HG03378 (cell line): ENCODE data around the gene PLXNB1.

ENCODE experiments used
- ATAC-seq: cut with Tn5 transposase; IDR thresholded peaks from one replicate; pipeline ENCODE4 v1.9.1; 2021; ENCODE audit warnings: mild to moderate bottlenecking, moderate library complexity; ENCODE audit not compliant: unreplicated experiment

The PLXNB1 gene

DNA sequence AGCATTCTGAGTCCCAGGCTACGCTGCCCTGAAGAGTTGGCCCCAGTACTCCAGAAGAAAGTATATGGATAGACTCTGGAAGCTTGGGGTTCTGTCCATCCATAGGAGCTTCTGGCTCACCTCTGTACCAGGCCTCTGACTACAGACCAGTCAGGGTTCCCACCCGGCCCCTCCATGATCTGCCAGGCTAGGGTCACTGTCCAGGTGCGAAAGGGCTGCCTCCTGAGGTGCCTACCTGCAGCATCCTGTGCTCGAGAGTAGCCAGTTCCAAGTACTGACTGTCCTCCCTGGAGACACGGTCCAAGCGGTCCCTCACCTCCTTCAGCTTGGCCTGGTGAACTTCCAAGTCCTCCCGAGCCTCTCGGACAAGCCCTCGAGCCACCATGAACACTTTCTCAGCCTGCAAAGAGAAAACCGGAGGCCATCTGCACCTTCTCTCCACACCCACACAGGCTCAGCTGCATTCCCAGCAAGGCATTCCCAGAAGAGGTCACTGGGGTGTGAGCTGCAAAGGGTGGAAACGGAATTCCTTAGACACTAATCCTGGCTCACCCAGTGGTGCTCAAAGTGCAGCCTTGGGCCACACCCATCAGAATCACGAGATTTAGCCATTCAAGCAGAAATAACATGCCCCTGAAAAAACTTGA is 3.7 kb upstream of the PLXNB1 start:
- ATAC-seq: no peak

GRCh38 chr3:48432411-48433371 is 2.8 kb upstream of the PLXNB1 start:
- ATAC-seq: no peak

DNA sequence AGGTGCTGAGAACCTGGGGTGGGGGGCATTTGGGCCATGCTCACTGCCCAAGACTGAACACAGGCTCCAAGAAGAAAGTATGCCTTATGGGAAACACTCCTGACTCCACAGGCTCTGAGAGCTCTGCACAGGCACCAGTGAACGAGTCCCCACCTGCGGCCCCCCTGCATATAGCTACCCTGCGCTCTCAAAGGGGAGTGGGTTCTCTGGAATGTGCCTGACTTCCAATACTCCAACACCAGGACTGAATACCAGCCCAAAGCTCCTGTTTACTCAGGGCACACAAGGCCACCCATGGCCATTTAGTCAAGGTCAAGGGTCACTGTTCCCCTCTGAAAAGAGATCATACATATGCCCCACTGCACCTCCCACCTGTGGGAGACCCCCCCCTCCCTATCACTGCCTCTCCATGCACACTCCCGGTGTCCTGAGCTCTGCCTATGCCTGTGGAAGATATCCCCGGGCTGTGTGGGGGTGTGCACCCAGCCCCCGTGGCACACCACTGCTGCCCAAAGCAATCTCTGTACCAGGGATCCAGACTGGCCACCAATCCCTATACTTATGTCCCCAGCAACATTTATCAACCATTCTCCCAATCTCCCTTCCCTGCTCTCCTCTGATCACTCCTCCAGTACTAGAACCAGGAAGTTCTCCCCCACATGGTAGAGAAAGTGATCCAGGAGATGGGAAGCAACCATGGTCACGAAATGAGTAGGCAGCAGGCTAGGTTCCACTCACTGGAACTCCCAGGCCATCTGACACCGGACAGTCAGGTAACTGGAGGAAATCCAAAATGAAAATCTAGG is 1.5 kb upstream of the PLXNB1 start:
- ATAC-seq: no peak

GRCh38 chr3:48430708-48431101 is 819 bp upstream of the PLXNB1 start:
- no peak for ATAC-seq

DNA sequence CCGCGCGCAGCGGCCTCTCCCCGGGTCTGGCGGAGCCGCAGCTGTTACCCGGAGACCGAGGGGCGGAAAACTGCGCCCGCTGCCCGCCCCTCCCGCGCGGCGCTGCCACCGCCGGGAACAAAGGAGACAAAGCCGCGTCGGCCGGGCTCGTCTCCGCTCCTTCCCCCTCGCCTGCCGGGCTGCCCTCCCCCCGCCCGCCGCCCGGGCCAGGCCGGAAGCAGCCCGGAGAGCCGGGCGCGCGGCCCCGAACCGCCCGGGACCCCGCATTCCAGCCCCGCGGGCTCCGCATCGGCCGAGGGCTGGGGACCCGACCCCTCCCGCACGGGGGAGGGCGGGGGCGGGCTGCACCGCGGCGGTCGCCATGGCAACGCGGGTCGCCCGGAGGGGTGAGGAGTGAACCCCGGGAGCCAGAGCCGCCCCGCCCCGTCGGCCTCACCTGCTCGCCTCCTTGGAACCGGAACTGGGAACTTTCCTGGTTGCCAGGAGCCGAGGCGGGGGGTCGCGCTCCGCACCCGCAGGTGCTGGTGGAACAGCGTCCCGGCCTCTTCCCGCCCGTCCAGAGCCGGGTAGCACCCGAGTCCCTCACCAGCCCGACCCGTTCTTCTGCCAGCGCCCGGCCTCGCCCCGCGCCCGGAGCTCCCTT is 448 bp downstream of the PLXNB1 start:
- ATAC-seq: no peak

DNA sequence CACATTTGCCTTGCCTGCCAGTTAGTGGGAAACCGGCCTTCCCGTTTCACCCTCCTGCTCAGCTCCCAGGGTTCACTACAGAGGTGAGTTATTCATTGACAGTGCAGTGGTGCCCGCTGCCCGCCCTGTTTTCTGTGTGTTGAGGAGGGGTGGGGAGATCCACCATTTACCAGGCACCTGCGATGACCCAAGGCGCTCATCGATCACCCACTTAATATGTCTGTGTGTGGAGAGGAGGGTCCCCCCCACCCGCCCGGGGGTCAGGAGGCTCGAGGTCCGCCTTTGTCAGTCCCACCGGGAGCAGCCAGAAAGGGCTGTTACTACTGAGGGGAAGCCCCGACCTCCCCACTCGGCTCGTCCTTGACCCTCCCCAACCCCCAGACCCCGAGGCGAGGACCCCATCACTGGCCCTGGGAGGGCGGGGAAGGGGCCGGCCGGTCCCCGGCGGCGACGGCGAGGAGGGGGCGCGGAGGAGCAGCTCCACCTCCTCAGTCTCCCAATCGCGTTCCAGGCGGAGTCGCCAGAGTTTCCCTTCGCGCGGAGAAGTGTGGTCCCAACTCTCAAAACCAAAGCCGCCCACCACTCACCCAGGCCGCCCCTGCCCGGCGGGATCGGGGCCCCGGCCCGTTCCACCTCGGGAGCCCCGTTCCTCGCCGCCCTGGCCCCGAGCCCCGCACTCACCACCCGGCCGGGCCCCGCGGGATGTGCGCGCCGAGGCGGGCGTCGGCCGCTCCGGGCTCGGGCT is 1.1 kb downstream of the PLXNB1 start:
- no peak for ATAC-seq

- no peak for ATAC-seq
Measured at GRCh38 chr3:48428088-48428571, 1.8 kb downstream of the PLXNB1 start.

DNA sequence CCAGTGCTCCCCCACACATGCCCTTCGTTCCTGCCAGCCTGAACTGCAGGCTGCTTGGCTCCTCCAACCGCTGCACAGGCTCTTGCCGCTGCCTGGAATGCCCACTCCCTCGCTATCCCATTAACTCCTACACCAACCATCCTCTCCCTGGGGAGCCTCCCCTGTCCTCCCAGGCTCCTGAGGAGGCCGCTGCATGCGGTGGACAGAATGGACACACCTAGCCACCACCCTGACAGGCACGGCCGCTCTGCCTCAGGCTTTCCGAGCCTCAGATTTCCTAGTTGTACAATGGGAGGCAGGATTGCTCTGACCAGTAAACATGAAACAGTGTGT is 2.3 kb downstream of the PLXNB1 start:
- ATAC-seq: no peak

DNA sequence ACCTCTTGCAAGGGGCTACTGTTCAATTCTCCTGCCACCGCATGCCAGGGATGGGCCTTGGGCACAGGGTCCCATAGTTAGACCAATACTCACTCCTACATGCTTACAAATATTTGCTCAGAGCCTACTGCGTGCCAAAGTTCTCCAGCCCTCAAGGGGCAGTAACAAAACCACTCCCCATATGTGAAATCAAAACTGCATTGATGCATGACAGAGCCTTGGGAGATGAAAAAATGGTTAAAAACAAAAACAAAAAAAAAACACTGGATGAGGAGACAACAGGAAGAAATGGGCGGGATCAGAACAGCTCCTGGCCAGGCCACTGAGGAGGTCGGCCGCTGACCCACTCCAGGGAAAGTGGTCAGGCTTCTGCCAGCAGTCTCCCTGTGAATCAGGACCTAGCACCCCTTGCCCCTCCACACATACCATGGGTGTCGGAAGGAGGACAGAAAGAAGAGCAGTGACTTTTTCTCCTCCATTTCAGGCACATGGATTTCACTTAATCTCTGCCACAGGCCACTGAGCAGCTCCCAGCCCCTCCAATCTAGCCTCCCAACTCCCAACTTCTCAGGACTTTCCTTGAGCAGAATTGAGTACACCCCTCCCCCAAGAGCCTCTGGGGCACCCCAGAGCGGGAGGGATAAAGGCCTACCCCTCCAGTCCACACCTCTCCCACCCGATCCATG is 2.8 kb downstream of the PLXNB1 start:
- no peak for ATAC-seq

DNA sequence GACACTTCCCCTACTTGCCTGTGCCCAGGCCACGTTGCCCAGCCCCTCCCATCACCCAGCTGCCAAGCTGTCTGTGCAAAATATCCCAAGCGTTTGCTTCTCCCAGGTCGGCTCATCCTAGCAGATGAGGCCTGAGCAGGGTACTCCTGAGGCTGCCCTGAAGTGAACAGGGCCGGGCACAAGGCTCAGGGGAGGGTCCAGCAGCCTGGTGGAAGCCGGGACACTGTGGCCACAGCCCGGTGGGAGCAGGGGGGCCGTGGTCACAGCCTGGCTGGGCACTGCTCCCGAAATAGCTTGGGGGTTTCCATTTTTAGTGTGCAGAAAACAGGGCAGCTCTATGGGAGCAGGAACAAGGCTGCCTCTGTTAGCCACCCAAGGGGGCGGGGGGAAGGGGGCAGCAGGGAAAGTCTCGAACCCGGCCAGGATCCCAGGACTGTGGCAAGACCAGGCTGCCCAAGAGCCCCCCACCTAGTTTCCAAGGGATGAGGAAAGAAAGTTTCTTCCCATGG is 3.4 kb downstream of the PLXNB1 start:
- ATAC-seq: no peak

DNA sequence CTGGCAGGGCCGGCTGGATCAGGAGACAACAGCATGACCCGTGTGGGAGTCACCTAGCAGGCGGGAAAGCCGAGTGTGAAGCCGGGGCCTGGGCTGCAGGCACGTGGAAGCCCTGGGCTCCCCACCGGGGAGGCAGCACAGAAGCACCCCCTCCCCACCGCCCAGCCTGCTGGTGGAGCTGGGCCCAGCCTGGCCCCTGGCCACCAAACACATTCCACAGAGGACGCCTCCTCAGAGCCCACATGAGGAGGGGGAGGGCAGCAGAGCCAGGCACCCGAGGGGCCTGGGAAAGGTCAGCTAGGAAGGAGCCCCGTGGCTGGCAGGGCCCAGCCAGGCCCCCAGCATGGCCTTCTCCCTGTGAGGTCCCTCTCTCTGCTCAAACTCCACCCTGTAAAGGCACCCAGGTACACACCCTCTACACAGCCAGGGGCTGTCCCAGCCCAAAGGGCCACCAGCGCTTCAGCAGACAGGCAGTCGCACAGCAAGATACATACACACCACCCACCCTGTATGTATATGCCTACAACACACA is 4.5 kb downstream of the PLXNB1 start:
- ATAC-seq: no peak

DNA sequence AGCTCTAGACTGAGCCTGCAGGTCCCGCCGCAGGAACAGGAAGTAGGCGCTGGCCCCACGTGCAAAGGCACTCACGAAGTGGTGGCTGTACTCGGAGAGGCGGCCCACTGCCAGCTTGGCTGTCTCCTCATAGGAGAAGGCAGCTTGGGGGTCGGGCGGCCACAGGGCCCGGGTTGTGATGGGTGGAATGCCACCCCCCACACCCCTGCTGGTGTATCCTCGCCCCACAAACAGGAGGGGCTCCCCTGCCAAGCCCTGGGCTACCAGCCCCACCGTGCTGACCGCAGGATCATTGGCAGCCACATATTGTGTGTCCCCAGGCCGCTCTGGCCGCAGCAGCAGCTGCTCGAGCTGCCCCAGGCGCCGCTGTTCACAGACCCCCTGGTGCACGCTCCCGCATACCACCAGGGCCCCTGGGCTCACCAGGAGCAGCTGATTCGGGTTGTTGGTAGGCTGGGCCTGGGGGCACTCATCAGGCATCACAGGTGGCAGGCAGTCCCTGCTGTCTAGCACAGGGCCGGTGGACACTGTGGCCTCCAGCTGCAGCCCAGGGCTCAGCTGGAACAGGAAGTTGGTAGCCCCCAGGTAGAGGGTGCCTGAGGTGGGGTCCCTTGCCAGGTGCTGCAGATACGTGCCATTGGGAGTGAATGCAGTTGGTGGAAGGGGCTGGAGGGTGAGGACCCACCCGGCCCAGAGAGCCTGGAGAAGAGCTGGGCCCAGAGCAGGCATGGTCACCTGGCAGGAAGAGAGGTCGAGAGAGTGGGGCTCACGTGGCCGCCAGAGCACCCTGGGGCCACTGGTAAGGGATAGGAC is 5.8 kb downstream of the PLXNB1 start:
- no peak for ATAC-seq

- no peak for ATAC-seq
Measured at GRCh38 chr3:48423241-48423882, 6.5 kb downstream of the PLXNB1 start.

DNA sequence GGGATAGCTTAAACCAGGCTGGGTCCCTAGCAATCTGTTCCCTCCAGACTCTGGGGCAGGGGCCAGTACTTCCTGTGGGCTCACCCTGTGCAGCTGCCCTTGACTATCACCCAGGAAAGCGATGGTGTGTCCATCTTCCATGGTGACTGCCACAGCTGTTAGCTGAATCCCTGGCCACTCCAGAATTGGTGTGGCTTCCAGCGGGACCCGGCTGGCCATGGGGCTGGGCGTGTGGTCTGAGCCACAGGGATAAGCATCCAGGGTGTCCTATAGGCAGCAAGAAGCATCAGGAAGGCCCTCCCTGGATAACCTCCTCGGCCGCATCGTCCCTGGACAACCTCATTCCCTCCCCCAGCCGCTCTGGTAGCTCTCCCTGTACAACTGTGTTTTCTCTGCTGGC is 7.2 kb downstream of the PLXNB1 start:
- ATAC-seq: no peak

DNA sequence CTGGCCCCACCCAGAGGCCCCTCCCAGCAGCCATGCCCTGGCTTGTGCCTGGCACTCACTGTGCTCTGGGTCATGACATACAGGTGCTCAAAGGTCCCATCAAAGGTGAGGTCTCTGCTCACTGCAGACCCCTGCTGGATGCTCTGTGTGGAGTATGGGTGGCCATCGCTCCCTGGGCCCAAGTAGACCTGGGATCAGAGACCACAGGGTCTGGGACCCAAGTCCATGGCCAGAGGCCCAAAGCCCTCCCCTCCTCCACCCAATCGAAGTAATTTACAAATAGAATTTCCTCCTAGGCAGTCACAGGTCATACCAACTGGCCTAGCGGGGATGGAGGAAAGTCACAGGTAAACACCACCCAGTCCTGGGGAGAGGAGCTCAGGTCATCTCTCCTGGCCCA is 7.6 kb downstream of the PLXNB1 start:
- ATAC-seq: no peak

DNA sequence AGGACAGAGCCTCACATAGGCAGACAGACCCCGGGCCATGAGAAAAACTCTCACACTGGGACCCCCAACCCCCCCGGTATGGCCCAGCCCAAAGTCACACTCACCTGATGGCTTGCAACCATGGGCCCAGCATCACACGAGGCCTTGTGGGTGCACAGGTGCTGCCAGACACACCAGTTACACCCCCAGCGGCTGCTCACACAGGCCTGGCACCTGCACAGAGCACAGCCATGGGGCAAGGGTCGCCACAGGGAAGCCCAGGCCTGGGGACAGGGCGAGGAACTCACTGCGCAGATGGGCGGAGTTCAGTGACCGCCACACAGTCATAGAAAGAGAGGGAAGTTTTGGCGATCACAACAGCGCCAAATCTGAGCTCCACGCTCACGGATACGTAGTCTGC is 9.3 kb downstream of the PLXNB1 start:
- no peak for ATAC-seq

DNA sequence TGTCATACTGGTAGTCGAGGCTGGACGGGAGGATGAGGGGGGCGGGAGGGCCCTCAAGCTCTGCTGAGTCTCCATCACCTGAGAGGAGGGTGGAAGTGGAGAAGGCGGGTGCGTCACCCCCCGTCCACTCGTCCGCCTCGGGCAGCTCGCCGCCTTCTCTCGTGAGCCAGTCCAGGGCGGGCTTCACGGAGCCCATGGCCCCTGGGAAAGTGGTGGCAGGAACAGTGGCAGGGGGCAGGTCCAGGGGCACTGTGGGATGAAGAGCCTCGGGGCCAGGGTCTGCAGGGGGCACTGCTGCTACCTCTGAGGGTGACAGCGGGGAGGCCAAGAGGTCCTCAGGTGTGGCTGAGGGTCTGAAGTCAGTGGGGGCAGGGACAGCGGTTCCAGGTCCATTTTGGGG is 10.3 kb downstream of the PLXNB1 start:
- ATAC-seq: no peak

DNA sequence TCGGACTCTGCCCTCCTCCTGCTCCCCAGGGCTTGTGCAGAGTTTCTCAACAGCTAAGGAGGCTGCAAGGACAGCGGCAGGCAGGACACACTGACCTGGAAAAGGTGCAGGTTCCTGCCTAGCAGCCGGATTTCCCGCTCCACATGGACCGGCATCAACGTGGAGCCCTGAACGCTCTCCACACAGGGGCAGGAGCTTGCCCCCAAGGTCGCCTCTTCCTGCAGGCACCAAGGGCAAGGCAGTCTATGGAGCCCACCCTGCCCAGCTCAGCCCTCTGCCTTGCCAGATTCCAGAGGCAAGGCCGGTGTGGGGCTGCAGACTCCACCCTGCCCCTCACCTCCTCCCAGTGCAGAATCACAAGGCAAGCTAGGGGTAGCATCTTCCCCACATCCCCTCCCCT is 10.7 kb downstream of the PLXNB1 start:
- ATAC-seq: no peak
